HEK293 (cell line): ENCODE data around the gene ZNF296.

Source experiments
- CTCF ChIA-PET: fragments of 350-600 bp; formaldehyde crosslinking; extraction: SDS; loops from one replicate; lab custom pipeline; 2021; ENCODE audit warnings: antibody characterized with exemption; lab: Yijun Ruan, JAX
- POLR2A ChIA-PET: fragments of 300-600 bp; formaldehyde crosslinking; extraction: SDS; loops from one replicate; lab custom pipeline; 2020; ENCODE audit warnings: antibody characterized with exemption, inconsistent platforms; lab: Yijun Ruan, JAX
- H3K27ac ChIP-seq: fragments of 200-500 bp; sonication (Bioruptor generic); 2 replicates; pipeline ENCODE4 v1.5.1; 2014; ENCODE audit warnings: low read depth, low read length, control low read depth, inconsistent platforms; ENCODE audit errors: extremely low read depth
- H3K36me3 ChIP-seq, 2 experiments: fragments of 200-500 bp in 1 of 2; sonication (Bioruptor generic) in 1 of 2; 1 replicate in 1 of 2; 2 replicates in 1 of 2; pipeline ENCODE4 v1.5.1; 2014 to 2017; ENCODE audit warnings: inconsistent platforms in 2 of 2, low read length in 2 of 2; ENCODE audit not compliant: control insufficient read depth in 2 of 2, insufficient read depth in 1 of 2
- H3K4me1 ChIP-seq: fragments of 200-500 bp; sonication (Bioruptor generic); 2 replicates; pipeline ENCODE4 v1.5.1; 2014; ENCODE audit warnings: mild to moderate bottlenecking, low read length, inconsistent platforms; ENCODE audit not compliant: control insufficient read depth, insufficient read depth
- H3K4me3 ChIP-seq: 2 replicates; pipeline ENCODE4 v1.5.1; 2011; ENCODE audit warnings: low read depth, mild to moderate bottlenecking, control low read depth, low read length, moderate library complexity
- H3K9me3 ChIP-seq: fragments of 200-500 bp; sonication (Bioruptor generic); 2 replicates; pipeline ENCODE4 v1.5.1; 2014; ENCODE audit warnings: low read depth, low read length, inconsistent platforms; ENCODE audit not compliant: control insufficient read depth, insufficient read depth
- CTCF ChIP-seq: fragments of 450-650 bp; formaldehyde crosslinking; IDR thresholded peaks from 2 replicates; pipeline ENCODE4 v1.5.1; 2016; ENCODE audit warnings: missing biosample characterization, missing genetic modification characterization
- GLIS1 ChIP-seq: fragments of 450-650 bp; formaldehyde crosslinking; IDR thresholded peaks from 2 replicates; pipeline ENCODE4 v1.5.1; 2016; ENCODE audit warnings: missing biosample characterization, missing genetic modification characterization
- KLF16 ChIP-seq: fragments of 450-650 bp; formaldehyde crosslinking; IDR thresholded peaks from 2 replicates; pipeline ENCODE4 v1.5.1; 2017; ENCODE audit warnings: missing biosample characterization, missing genetic modification characterization
- PATZ1 ChIP-seq: fragments of 450-650 bp; formaldehyde crosslinking; IDR thresholded peaks from 2 replicates; pipeline ENCODE4 v1.5.1; 2016; ENCODE audit warnings: missing biosample characterization, missing genetic modification characterization
- ZBTB26 ChIP-seq: fragments of 450-650 bp; formaldehyde crosslinking; optimal IDR thresholded peaks from 2 replicates; pipeline ENCODE3; 2016; ENCODE audit warnings: missing biosample characterization, mild to moderate bottlenecking, missing genetic modification characterization
- ZNF155 ChIP-seq: fragments of 450-650 bp; formaldehyde crosslinking; IDR thresholded peaks from 2 replicates; pipeline ENCODE4 v1.5.1; 2016; ENCODE audit warnings: missing biosample characterization, missing genetic modification characterization
- ZNF18 ChIP-seq: fragments of 450-650 bp; formaldehyde crosslinking; IDR thresholded peaks from 2 replicates; pipeline ENCODE4 v1.5.1; 2016; ENCODE audit warnings: missing biosample characterization, missing genetic modification characterization
- ZNF184 ChIP-seq: fragments of 450-650 bp; IDR thresholded peaks from 2 replicates; pipeline ENCODE4 v1.5.1; 2018; ENCODE audit warnings: missing biosample characterization, mild to moderate bottlenecking, missing genetic modification characterization
- ZNF214 ChIP-seq: fragments of 450-650 bp; formaldehyde crosslinking; IDR thresholded peaks from 2 replicates; pipeline ENCODE4 v1.5.1; 2017; ENCODE audit warnings: missing biosample characterization, mild to moderate bottlenecking, missing genetic modification characterization, borderline replicate concordance
- ZNF223 ChIP-seq: fragments of 450-650 bp; formaldehyde crosslinking; IDR thresholded peaks from 2 replicates; pipeline ENCODE4 v1.5.1; 2016; ENCODE audit warnings: missing biosample characterization, missing genetic modification characterization
- ZNF335 ChIP-seq: fragments of 450-650 bp; formaldehyde crosslinking; conservative IDR thresholded peaks from 2 replicates; pipeline ENCODE4 v1.5.1; 2016; ENCODE audit warnings: missing biosample characterization, missing genetic modification characterization
- ZNF341 ChIP-seq: fragments of 450-650 bp; formaldehyde crosslinking; IDR thresholded peaks from 2 replicates; pipeline ENCODE4; 2016; ENCODE audit warnings: low read depth, missing biosample characterization, missing genetic modification characterization
- ZNF350 ChIP-seq: fragments of 450-650 bp; formaldehyde crosslinking; IDR thresholded peaks from 2 replicates; pipeline ENCODE4 v1.5.0; 2017; ENCODE audit warnings: missing biosample characterization, mild to moderate bottlenecking, missing genetic modification characterization
- ZNF362 ChIP-seq: fragments of 450-650 bp; formaldehyde crosslinking; IDR thresholded peaks from 2 replicates; pipeline ENCODE4 v1.5.1; 2016; ENCODE audit warnings: missing biosample characterization, missing genetic modification characterization
- ZNF398 ChIP-seq: fragments of 450-650 bp; formaldehyde crosslinking; IDR thresholded peaks from 2 replicates; pipeline ENCODE4 v1.5.1; 2017; ENCODE audit warnings: missing biosample characterization, missing genetic modification characterization
- ZNF529 ChIP-seq: fragments of 450-650 bp; formaldehyde crosslinking; IDR thresholded peaks from 2 replicates; pipeline ENCODE4 v1.5.1; 2017; ENCODE audit warnings: missing genetic modification characterization, missing biosample characterization; ENCODE audit not compliant: insufficient replicate concordance
- ZNF571 ChIP-seq: fragments of 450-650 bp; formaldehyde crosslinking; IDR thresholded peaks from 2 replicates; pipeline ENCODE4 v1.5.0; 2017; ENCODE audit warnings: missing biosample characterization, missing genetic modification characterization
- ZNF639 ChIP-seq: fragments of 450-650 bp; formaldehyde crosslinking; IDR thresholded peaks from 2 replicates; pipeline ENCODE4 v1.5.1; 2016; ENCODE audit warnings: missing biosample characterization, missing genetic modification characterization
- ZNF654 ChIP-seq: fragments of 450-650 bp; formaldehyde crosslinking; IDR thresholded peaks from 2 replicates; pipeline ENCODE4 v1.5.1; 2016; ENCODE audit warnings: low read depth, missing biosample characterization, missing genetic modification characterization
- ZNF660 ChIP-seq: fragments of 450-650 bp; IDR thresholded peaks from 2 replicates; pipeline ENCODE4 v1.5.1; 2018; ENCODE audit warnings: missing biosample characterization, mild to moderate bottlenecking, missing genetic modification characterization
- ZNF692 ChIP-seq: fragments of 450-650 bp; formaldehyde crosslinking; IDR thresholded peaks from 2 replicates; pipeline ENCODE4 v1.5.1; 2016; ENCODE audit warnings: missing biosample characterization, missing genetic modification characterization
- ZNF747 ChIP-seq: fragments of 450-650 bp; formaldehyde crosslinking; IDR thresholded peaks from 2 replicates; pipeline ENCODE4 v1.5.1; 2016; ENCODE audit warnings: missing biosample characterization, missing genetic modification characterization
- ZNF843 ChIP-seq: fragments of 450-650 bp; formaldehyde crosslinking; IDR thresholded peaks from 2 replicates; pipeline ENCODE4 v1.5.1; 2016; ENCODE audit warnings: missing biosample characterization, missing genetic modification characterization
- ZSCAN30 ChIP-seq: fragments of 450-650 bp; IDR thresholded peaks from 2 replicates; pipeline ENCODE4 v1.5.1; 2018; ENCODE audit warnings: missing biosample characterization, mild to moderate bottlenecking, missing genetic modification characterization, moderate library complexity

The ZNF296 gene

GRCh38 chr19:45059258-45059965 lies 16.9 kb downstream of the ZNF296 start:
- Histone ChIP-seq H3K4me1 (no peaks in the 10 kb centered on the region), H3K9me3 (no peaks in the 10 kb centered on the region), H3K36me3 (peaks cover 72 to 96% of the 10 kb centered on the region in 2 experiments), H3K4me3 (no peak overlapping the region), H3K27ac (no peak overlapping the region)
- CTCF ChIA-PET = interaction anchor here (0.5 to 3.9 kb wide), 45 partner anchors 8 to 711 kb away, joined by 3 to 65 read pairs (median 4); partner anchors contain the start of genes APOE, CLASRP, GEMIN7 and PPP1R37
- POLR2A ChIA-PET = interaction anchor here (0.6 to 2.2 kb wide), 10 partner anchors 9 to 280 kb away, joined by 3 to 14 read pairs (median 4); partner anchors contain the start of genes BLOC1S3, CLASRP, GEMIN7 and PPP1R37
- TF ChIP-seq ZNF214 (tag by site-specific recombination) = no peak
- TF ChIP-seq PATZ1 (tag by site-specific recombination) = 0 out of 2 replicates have a peak, but pooled peaks have one; percentile 7
- TF ChIP-seq ZNF223 (tag by site-specific recombination) = no peak
- TF ChIP-seq ZNF639 (tag by site-specific recombination) = no peak
- TF ChIP-seq ZNF398 (tag by site-specific recombination) = no peak
- TF ChIP-seq ZNF341 (tag by site-specific recombination) = no peak
- no peak for TF ChIP-seq ZNF18 (tag by site-specific recombination)
- TF ChIP-seq ZNF362 = no peak
- peak; percentile 81; the same call in 1 of the 2 replicates for TF ChIP-seq CTCF (tag by site-specific recombination)
- TF ChIP-seq ZNF660 (tag by site-specific recombination) = peak; percentile 61; the same call in 1 of the 2 replicates
- no peak for TF ChIP-seq ZNF155 (tag by site-specific recombination)
- peak; percentile 97 for TF ChIP-seq ZNF692 (tag by site-specific recombination)
- TF ChIP-seq ZNF335 (tag by site-specific recombination) = no peak
- no peak for TF ChIP-seq ZNF571
- no peak for TF ChIP-seq ZNF529 (tag by site-specific recombination)
- TF ChIP-seq ZBTB26 (tag by site-specific recombination) = no peak
- TF ChIP-seq ZNF184 (tag by site-specific recombination) = no peak
- no peak for TF ChIP-seq ZNF350 (tag by site-specific recombination)
- TF ChIP-seq KLF16 (tag by site-specific recombination) = peak; percentile 43; the same call in 1 of the 2 replicates
- TF ChIP-seq ZSCAN30 (tag by site-specific recombination) = 0 out of 2 replicates have a peak, but pooled peaks have one; percentile 37
- TF ChIP-seq ZNF654 (tag by site-specific recombination) = peak; percentile 72
- no peak for TF ChIP-seq ZNF747 (tag by site-specific recombination)
- no peak for TF ChIP-seq ZNF843 (tag by site-specific recombination)
- TF ChIP-seq GLIS1 (tag by site-specific recombination) = peak; percentile 80
